GM12878 (cell line): Measurements from ENCODE around the gene TP53INP2.
"Not testable (repeated sequence)": the region's sequence is repeated elsewhere in the genome, so short reads cannot be mapped to it uniquely, and the experiment has no call there.

Source experiments
- BHLHE40 ChIP-seq, 2 experiments: fragments of 450-650 bp in 1 of 2; IDR thresholded peaks; 2 replicates each; pipeline ENCODE4 v1.6.1; 2011 to 2017; ENCODE audit warnings: low read depth in 2 of 2, borderline replicate concordance in 1 of 2, improper control_type of control experiment in 1 of 2, low read length in 1 of 2, mild to moderate bottlenecking in 1 of 2
- BRCA1 ChIP-seq: IDR thresholded peaks from 2 replicates; pipeline ENCODE4 v1.6.1; 2011; ENCODE audit warnings: low read depth, low read length, improper control_type of control experiment
- CBFB ChIP-seq: IDR thresholded peaks from 2 replicates; pipeline ENCODE4 v1.6.1; 2016; ENCODE audit warnings: antibody characterized with exemption, low read depth
- CTCF ChIP-seq, 3 experiments: IDR thresholded peaks in 2 of 3; conservative IDR thresholded peaks in 1 of 3; 2 replicates each; pipeline ENCODE4 v1.5.1; 2011; ENCODE audit warnings: low read depth in 3 of 3, low read length in 3 of 3, mild to moderate bottlenecking in 3 of 3, control low read depth in 2 of 3, moderate library complexity in 2 of 3, inconsistent platforms in 1 of 3, mixed read lengths in 1 of 3; ENCODE audit not compliant: control insufficient read depth in 2 of 3, insufficient read depth in 1 of 3; ENCODE audit errors: extremely low read depth in 1 of 3
- E2F4 ChIP-seq: IDR thresholded peaks from 2 replicates; pipeline ENCODE4 v1.6.1; 2012; ENCODE audit warnings: low read depth, low read length, improper control_type of control experiment
- EZH2 ChIP-seq: IDR thresholded peaks from 2 replicates; pipeline ENCODE4 v1.6.1; 2012; ENCODE audit warnings: low read depth, mild to moderate bottlenecking, control low read depth, inconsistent platforms, low read length, borderline replicate concordance; ENCODE audit not compliant: control insufficient read depth
- JUNB ChIP-seq: IDR thresholded peaks from 2 replicates; pipeline ENCODE4 v1.6.1; 2016; ENCODE audit warnings: antibody characterized with exemption, mild to moderate bottlenecking
- NKRF ChIP-seq: fragments of 450-650 bp; conservative IDR thresholded peaks from 2 replicates; pipeline ENCODE4 v1.6.1; 2017; ENCODE audit warnings: mild to moderate bottlenecking, moderate library complexity
- POLR2AphosphoS5 ChIP-seq: IDR thresholded peaks from 2 replicates; pipeline ENCODE4 v1.6.1; 2011; ENCODE audit warnings: mild to moderate bottlenecking, low read length, inconsistent platforms
- REST ChIP-seq: IDR thresholded peaks from 2 replicates; pipeline ENCODE4 v1.6.1; 2012; ENCODE audit warnings: mild to moderate bottlenecking, low read depth, low read length
- RFX5 ChIP-seq: IDR thresholded peaks from 2 replicates; pipeline ENCODE4 v1.6.1; 2011; ENCODE audit warnings: low read depth, low read length, improper control_type of control experiment
- YY1 ChIP-seq: IDR thresholded peaks from 2 replicates; pipeline ENCODE4 v1.6.1; 2011; ENCODE audit warnings: low read depth, mild to moderate bottlenecking, low read length

- TF ChIP-seq RFX5; YY1; BRCA1; REST; E2F4; CTCF (IDR thresholded peaks at IDR 0.05 in 2 of 3, conservative IDR thresholded peaks at IDR 0.05 in 1 of 3; ENCODE audit: control insufficient read depth in 2 of 3, extremely low read depth in 1 of 3, insufficient read depth in 1 of 3, low read depth in 3 of 3, low read length in 3 of 3); POLR2AphosphoS5; EZH2; CBFB; NKRF; JUNB: not testable (repeated sequence)
- peak in 1 of 2 experiments; percentile 45; a peak in 2 of 4 replicates for TF ChIP-seq BHLHE40 (IDR thresholded peaks at IDR 0.05; ENCODE audit: borderline replicate concordance in 1 of 2, low read depth in 2 of 2, low read length in 1 of 2)
Observed at GRCh38 chr20:34661811-34662210, 42.3 kb upstream of the TP53INP2 start.
